HG03432 (cell line): Measurements from ENCODE around the gene NDUFB11.
"Not testable (repeated sequence)": the region's sequence is repeated elsewhere in the genome, so short reads cannot be mapped to it uniquely, and the experiment has no call there.

Experiments
- ATAC-seq: cut with Tn5 transposase; IDR thresholded peaks from one replicate; pipeline ENCODE4 v1.9.1; 2021; ENCODE audit warnings: mild to moderate bottlenecking, moderate library complexity; ENCODE audit not compliant: unreplicated experiment

Gene NDUFB11

DNA sequence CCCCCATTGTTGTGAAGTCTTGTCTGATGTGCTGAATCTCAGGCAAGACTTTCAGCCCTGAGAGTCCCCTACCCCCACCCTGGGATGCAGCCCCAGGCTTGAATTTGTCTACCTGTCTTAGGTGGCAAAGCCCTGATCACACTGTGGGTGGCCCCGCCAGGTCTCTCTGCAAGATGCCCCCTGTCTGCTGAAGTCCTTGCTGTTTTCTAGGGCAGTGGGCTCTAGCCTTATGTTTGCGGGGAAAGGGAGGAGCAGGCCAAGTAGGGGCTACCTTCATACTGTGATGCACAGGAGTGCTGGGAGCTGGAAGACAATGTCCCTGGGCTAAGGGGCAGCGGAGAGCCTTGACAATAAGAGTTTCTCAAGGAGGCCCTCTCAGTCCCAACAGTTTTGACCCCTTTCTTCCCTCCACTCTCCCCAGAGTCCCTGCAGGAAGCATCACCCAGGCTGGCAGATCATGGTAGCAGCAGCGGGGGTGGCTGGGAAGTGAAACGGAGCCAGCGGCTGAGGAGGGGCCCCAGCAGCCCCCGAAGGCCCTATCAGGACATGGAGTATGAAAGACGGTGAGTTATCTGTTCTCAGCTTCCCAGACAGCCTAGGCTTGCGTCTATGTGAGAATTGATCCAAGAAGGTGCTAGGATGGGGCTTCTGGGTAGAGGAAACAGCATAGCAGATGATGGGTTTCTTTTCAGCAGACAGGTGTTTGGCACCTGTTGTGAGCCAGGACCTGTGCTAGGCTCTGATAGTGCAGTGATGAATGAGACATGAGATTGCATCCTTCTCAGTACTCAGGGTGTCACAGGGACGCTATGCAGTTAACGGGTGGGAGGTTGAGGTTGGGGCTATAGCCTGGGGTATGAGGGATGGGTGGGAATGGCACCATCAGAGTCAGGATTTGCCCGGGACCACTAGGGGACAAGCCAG, 2.7 kb upstream of the NDUFB11 start:
- no peak for ATAC-seq

- ATAC-seq, result no peak
These were observed 1.8 kb upstream of the NDUFB11 start for GRCh38 chrX:47146121-47146935.

DNA sequence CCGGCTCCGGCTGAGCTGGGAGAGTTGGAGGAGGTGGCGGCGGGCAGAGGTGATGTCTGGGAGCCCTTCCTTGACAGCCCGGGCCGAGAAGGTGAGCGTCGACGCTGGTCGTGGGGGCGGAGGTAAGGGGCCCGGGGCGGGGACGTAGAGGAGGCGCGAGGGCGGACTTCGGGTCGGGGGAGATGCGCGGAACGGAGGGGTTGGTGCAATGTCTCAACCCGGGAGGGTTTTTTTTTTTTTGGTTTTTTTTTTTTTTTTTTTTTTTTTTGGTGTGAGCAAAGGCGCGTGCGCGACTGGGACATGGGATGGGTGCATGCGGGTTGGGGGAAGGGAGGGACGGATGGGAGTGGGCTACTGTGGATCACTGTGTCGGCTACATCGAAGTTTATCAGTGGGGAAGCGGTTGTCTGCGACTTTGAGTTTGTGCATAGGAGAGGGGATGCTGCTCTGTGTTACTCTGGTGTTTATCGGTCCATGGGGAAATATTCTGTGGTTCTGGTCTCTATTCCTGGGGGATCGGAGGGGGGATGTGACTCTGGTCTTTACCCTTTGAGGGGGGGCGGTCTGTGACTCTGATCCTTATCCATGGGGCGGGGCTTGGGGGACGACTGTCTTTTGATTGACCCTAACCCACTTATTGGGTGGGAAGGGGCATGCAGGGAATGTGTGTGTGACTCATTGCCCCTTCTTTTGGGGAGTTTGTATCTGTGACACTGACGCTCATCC, 1.1 kb upstream of the NDUFB11 start:
- ATAC-seq, result peak; percentile 20

- ATAC-seq, result peak; percentile 19
These were observed 442 bp downstream of the NDUFB11 start for GRCh38 chrX:47143894-47144625.

- no peak for ATAC-seq
These were observed 6.3 kb downstream of the NDUFB11 start for GRCh38 chrX:47138171-47138570.

DNA sequence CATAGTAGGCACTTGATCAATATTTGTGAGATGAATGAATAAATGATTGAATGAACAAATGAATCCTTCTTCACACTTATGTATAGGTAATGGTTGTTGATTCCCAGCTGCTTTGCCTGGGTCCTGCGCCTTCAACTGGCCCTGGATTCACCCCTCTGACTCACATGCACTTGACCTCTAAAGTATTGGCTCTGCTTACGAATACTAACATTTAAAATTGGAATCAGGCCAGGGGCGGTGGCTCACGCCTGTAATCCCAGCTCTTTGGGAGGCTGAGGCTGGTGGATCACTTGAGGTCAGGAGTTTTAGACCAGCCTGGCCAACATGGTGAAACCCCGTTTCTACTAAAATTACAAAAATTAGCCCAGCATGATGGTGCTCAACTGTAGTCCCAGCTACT, 8.9 kb downstream of the NDUFB11 start:
- not testable (repeated sequence) for ATAC-seq

DNA sequence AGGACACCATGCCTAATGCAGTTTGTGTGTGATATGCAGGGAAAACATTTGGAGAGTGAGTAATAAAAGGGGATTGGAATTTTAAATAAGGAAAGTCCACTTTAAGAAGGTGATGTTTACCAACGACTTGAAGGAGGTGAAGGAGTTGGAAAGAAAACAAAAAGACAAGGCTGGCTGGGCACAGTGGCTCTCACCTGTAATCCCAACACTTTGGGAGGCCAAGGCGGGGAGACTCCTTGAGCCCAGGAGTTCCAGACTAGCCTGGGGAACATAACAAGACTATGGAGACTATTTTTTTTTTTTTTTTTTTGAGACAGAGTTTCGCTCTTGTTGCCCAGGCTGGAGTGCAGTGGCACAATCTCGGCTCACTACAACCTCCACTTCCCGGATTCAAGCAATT, 11.0 kb downstream of the NDUFB11 start:
- no peak for ATAC-seq

- ATAC-seq, result no peak
These were observed 14.6 kb downstream of the NDUFB11 start for GRCh38 chrX:47129899-47130358.

DNA sequence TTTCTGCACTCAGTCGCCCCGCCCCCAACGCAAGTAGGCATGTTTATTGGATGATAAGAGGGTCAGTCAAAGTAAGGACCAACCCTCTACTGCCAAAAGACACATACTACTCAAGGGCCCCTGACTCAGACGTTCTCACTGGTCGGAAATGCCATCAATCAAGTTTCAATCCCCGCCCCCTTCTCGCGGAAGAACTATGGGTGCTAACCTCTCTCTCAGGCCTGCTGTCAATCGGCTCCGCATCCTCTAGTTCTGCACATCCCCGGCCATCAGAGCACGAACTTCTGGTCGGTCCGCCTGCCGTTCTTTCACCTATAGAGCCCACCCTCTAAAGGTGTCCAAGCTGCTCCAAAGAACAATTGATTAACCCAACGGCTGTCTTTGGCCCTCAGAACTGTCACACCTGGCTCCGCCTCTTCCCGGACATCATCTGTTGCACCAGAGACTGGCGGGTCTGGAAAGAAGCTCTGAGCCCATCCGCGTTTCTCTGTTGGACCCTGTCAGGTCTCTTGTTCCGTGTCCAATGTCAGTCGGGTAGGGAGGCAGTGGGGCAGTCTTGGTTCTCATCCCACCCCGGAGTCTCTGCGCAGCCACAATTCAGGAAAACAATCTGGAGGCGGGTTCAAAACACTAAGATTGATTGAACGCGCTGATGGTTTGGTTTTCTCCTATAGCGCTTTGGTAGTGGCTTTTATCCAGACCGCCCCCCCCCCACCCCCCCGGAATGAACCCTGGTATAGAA, 15.2 kb downstream of the NDUFB11 start:
- ATAC-seq, result peak; percentile 99

GRCh38 chrX:47124466-47124865, 20.0 kb downstream of the NDUFB11 start:
- ATAC-seq, result not testable (repeated sequence)

DNA sequence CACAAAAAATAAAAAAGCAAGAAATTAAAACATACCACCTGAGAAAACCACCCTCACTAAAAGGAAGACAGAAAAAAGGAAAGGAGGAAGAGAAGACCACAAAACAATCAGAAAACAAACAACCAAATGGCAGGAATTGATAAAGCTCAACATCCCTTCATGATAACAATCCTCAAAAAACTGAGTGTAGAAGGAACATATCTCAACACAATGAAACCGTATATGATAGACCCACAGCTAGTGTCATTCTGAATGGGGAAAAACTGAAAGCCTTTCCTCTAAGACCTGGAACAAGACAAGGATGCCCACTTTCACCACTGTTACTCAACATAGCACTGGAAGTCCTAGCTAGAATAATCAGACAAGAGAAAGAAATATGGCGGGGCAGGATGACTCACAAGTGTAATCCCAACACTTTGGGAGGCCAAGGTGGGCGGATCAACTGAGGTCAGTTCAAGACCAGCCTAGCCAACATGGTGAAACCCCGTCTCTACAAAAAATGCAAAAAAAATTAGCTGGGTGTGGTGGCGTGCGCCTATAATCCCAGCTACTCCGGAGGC, 27.9 kb downstream of the NDUFB11 start:
- ATAC-seq, result not testable (repeated sequence)

DNA sequence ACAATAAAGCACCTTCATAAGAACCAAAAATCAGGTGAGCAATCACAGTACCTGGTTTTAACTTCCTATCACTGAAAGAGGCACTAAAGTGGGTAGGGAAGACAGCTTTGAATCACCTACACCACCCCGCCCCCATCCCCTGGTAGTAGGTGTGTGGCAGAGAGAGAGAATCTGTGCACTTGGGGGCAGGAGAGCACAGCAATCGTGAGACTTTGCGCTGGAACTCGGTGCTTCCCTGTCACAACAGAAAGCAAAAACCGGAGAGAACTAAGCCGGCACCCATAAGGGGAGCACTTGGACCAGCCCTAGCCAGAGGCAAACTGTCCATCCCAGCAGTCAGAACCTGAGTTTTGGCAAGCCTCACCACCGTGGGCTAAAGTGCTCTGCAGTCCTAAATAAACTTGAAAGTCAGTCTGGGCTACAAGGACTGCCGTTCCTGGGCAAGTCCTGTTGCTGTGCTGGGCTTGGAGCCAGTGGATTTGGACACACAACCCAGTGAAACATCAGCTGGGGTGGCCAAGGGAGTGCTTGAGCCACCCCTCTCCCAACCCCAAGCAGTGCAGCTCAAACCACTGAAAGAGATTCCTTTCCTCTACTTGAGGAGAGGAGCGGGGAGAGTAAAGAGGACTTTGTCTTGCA, 32.1 kb downstream of the NDUFB11 start:
- no peak for ATAC-seq

DNA sequence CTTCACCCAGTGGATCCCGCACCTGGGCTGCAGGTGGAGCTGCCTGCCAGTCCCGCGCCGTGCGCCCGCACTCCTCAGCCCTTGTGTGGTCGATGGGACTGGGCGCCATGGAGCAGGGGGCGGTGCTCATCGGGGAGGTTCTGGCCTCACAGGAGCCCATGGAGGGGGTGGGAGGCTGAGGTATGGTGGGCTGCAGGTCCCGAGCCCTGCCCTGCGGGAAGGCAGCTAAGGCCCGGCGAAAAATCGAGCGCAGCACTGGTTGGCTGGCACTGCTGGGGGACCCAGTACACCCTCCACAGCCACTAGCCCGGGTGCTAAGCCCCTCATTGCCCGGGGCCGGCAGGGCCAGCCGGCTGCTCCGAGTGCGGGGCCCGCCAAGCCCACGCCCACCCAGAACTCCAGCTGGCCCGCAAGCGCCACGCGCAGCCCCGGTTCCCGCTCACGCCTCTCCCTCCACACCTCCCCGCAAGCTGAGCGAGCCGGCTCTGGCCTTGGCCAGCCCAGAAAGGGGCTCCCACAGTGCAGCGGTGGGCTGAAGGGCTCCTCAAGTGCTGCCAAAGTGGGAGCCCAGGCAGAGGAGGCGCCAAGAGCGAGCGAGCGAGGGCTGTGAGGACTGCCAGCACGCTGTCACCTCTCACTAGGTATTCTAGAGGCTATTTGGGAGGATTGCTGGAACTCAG, 33.4 kb downstream of the NDUFB11 start:
- not testable (repeated sequence) for ATAC-seq

DNA sequence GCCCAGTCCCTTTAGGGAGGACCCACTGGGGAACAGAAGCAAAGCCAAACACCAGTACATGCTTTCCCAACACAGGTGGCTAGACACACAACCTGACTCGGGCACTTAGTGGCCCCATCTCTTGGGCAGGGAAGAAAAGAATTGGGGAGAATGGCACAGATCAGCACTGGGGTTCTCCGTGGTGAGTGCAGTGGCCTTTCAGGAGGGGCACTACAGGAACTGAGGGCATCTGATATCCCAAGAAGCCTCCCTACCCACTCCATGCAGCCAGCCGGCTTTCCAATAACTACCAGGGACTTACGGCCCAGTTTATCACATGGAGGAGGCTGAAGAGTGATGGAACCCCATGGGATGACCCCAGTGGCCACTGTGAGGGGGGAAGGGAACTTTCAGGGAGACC, 43.3 kb downstream of the NDUFB11 start:
- no peak for ATAC-seq

DNA sequence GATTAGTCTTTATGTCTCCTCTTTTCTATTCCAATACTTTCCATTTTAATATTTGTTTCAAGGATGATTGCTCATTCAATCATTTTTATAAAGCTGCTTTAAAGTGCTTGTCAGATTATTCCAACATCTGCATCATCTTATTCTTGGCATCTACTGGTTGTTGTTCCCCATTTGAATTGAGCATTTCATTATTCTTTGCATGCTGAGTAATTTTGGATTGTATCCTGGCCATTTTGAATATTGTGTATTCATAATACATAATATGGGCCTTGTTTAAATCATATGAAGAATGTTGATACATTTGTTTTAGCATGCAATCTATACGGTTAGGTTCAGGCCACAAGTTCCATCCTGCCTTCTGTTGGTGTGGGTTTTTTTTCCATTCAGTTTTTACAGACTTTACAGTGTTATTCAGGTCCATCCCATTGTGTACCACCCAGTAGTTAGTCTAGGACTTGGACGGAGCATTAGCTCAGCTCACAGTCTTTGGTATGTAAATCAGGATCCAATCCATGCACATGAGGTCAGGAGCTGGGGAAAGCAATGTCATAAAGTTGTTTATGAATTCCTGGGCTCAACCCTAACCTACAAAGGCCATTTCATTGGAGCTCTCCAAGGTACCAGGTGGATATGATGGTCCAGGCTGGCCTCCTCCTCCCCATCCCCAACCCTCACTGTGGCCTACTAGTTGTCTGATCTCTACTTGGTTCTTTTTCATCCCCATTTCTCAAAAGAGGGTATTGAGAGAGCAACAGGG, 46.0 kb downstream of the NDUFB11 start:
- no peak for ATAC-seq

GRCh38 chrX:47097018-47097417, 47.5 kb downstream of the NDUFB11 start:
- ATAC-seq, result no peak

- no peak for ATAC-seq
These were observed 50.6 kb downstream of the NDUFB11 start for GRCh38 chrX:47093860-47094259.

- no peak for ATAC-seq
These were observed 51.3 kb downstream of the NDUFB11 start for GRCh38 chrX:47093248-47093647.
